Renal cortex interstitium (tissue), 11 donors: ENCODE data around the gene ZNF184. TPM values are rescaled to one million over a fixed set of nuclear protein-coding genes. Genes with fewer than 3 reads are reported as not detected.
"Not testable (repeated sequence)": the region's sequence is repeated elsewhere in the genome, so short reads cannot be mapped to it uniquely, and the experiment has no call there.

Experiments
- DNase-seq, 11 donors: peaks; one replicate each; pipeline ENCODE4 v3.0.0-alpha.2; 2013; ENCODE audit warnings: low read depth in 9 of 11, low spot score in 4 of 11; ENCODE audit errors: extremely low read depth in 1 of 11
- polyA plus RNA-seq, 3 donors: library from polyadenylated mRNA; unstranded; fragments of 120-200 nt; gene quantifications; one replicate each; pipeline ENCODE4 v1.2.1, GENCODE V29; 2013; ENCODE audit not compliant: insufficient read length in 3 of 3

ZNF184 gene
- polyA plus RNA-seq, 3 donors: 15.3 to 20.3 (median 17.7) TPM

DNA sequence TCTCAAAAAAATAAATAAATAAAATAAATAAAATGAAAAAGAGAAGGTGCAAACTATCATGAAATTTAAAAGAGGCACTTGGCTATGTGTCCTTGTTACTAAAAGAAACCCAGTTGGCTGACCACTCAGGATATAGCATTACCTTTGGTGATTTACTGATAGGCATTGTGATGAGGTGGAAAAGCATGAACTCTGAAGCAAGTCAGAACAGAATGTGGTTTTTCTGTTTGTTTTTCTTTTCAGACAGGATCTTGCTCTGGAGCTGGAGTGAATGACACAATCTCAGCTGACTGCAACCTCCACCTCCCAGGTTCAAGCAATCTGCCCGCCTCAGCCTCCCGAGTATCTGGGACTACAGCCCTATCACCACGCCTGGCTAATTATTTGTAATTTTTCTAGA lies 31.9 kb downstream of the ZNF184 start:
- no peak for DNase-seq

DNA sequence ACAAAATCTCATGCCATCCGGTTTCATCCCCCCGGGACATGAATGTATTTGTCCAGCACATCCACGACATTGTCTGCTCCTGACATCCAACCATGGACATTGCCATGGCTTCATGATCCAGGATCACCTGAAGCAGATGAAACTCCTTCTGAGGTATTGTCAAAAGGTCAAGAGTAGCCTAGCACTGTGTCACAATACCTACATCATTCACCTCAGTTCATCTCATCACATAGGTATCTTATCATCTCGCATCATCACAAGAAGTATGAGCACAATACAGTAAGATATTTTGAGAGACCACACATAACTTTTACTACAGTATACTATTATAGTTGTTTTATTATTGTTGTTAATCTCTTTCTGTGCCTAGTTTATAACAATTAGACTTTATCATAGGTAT lies 33.5 kb downstream of the ZNF184 start:
- DNase-seq: no peak

DNA sequence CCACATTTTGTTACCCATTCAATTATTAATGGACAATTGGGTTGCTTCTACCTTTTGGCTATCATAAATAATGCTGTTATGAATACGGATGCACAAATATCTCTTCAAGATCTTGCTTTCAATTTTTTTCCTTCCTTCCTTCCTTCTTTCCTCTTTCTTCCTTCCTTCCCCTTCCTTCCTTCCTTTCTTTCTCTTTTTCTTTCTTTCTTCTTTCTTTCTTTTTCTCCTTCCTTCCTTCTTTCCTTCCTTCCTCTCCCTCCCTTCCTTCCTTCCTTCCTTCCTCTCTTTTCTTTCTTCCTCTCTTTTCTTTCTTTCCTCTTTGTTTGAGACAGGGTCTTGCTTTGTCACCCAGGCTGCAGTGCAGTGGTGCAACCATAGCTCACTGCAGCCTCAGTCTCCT lies 39.2 kb downstream of the ZNF184 start:
- DNase-seq: no peak

DNA sequence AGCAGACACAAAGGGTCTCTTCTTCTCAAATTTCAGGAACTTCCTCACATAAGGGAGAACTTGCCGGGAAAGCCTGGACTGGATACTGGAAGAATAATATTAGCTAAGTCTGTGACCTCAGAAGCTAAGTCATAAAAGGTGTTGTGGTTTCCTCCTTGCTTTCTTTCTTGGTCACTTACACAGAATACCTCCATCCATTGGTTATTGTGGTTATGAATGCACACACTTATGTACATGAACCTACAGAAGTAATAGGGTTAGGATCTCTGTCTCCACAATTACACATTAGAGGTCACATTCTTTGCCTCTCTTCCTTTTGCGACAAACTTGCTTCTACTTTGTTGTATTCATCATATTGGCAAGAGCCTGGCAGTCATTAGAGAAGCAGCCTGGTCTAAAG lies 43.9 kb downstream of the ZNF184 start:
- no peak for DNase-seq

DNA sequence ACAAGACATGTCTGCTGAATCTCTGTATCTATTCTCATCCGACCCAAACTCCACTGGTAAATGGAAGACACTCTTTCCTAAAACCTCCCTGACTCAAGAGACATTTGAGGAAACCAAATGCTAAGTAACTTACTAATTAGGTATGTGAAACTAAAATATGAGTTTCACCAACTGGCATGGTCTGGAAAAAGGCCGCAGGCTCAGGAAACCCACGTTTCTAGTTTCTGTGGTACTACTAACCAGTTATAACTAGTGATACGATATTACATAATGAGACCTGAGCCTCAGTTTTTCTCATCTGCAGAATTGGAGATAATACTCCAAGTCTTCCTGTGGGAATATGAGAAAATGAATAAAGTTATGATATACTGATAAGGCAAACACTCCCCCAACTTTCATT lies 44.4 kb downstream of the ZNF184 start:
- no peak for DNase-seq

DNA sequence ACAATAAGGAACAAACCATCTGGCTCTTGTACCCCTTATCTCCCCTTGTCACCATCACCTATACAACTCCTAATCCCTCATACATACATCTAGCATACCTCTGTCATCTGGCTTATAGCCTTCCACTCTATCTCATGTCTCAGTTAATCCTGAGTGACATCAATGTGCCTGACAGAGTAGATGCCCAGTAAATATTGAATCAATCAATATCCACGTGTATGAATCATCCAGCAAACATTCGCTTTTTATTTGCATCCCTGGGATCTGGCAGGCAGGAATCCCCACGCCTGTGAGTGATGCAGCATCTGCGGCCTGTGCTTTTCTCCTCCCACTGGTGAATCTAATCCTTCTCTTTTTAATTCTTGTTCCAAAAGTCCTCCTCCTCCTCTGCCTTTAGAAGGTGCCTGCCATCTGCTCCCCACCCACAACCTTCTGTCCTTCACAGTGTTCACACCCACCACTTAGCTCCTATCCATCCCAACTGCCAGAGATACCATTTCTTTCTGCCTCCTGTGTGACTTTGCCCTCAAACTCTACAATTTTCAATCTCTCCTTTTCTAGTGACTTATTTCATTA lies 46.8 kb downstream of the ZNF184 start:
- DNase-seq: no peak

DNA sequence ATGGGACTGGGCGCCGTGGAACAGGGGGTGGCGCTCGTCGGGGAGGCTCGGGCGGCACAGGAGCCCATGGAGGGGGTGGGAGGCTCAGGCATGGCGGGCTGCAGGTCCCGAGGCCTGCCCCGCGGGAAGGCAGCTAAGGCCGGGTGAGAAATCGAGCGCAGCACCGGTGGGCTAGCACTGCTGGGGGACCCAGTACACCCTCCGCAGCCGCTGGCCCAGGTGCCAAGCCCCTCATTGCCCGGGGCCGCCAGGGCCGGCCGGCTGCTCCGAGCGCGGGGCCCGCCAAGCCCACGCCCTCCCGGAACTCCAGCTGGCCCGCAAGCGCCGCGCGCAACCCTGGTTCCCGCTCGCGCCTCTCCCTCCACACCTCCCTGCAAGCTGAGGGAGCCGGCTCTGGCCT lies 48.1 kb downstream of the ZNF184 start:
- DNase-seq: not testable (repeated sequence)

DNA sequence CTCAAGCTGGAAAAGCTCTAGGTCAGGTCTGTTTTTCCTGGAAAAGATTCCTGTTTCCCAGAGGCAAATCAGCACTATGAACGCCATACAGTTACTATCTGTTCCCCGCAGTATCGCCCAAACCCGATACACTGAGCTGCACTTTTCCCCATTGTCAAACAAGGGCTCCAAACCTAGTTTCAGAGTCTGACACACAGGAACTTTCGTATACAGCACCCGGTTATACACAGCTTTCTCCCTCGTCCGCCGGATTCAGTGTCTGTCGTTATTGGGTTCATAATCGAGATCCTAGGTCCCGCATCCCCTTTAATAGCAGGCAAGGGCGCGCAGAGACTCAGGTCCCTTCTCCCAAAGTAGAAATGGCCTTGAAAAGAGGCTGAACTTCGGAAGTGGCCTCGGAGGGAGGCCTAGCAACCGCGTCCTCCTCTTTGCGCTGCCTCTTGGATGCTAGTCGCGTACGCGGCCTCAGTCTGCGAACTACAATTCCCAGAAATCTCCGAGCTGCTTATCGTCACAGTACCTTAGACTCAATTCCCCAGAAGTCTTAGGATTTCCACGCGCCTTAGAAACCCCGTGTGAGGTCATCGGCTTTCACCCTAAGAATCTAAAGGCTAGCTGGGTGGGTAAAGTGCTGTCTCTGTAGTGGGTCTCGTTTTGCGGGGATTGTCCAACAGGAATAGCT lies 50.1 kb downstream of the ZNF184 start:
- DNase-seq: peak in 5 of 11 donors; percentile 5 to 13 (median 8)

DNA sequence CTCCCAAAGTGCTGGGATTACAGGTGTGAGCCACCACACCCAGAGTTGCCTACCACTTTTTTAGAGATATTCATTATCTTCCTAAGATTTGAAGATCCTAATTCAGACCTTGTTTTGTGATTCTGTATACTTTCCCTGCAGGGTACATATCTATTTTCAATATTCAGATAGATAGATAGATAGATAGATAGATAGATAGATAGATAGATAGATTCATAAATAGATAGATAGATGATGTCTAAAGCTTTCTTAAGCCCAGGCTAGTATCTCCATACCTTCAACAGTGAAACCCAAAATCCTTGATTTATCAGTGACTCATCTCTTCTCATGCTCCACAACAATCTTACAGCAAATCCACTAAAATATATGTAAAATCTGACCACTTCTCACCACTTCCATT lies 53.5 kb downstream of the ZNF184 start:
- DNase-seq: no peak

DNA sequence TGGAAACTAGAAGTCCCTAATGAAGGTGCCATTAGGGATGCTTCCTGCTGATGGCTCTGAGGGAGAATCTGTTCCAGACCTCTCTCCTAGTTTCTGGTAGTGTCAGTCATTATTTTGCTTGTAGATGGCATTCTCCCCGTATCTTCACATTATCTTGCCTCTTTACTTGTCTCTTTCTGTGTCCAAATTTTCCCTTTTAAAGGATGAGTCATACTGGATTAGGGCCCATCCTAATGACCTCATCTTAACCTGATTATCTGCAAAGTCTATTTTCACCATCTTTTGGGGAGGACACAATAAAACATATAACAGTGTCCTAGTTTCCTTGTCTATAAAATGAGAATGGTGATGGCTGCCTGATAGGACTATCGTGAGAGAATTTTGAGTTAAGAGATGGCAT lies 57.0 kb downstream of the ZNF184 start:
- no peak for DNase-seq

DNA sequence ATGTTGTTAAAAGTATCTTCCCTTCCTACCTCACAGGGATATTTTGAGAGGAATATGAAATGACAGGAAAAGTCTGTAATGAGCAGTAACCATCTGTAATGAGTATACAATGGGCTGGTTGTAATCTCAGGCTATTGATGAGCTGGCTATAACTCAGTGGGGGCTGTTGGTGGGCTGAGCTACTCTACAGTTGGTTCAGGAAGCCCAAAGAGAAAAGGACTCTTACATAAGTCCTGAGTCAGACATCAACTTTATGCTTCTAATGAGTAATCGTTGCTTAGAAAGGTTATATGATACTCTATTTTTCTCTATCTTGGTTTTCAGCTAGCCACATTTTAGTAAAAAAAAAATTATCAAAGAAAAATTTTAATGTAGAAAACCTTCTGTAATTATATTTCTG lies 57.9 kb downstream of the ZNF184 start:
- no peak for DNase-seq

DNA sequence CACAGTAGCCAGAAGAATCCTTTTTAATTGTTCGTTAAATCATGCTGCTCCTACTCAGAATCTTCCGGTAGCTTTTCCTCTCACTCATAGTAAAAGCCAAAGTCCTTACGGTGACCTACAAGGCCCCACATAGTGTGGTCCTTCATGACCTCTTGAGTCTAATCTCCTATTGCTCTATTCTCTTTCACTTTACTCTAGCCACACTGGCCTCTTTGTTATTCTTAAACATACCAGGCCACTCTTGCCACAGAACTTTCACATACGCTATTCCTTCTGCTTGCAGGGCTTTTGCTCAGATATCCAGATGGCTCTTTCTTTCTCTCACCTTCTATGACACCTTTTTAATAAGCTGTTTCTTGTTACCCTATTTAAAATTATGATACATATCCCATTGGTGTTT lies 58.6 kb downstream of the ZNF184 start:
- DNase-seq: no peak

DNA sequence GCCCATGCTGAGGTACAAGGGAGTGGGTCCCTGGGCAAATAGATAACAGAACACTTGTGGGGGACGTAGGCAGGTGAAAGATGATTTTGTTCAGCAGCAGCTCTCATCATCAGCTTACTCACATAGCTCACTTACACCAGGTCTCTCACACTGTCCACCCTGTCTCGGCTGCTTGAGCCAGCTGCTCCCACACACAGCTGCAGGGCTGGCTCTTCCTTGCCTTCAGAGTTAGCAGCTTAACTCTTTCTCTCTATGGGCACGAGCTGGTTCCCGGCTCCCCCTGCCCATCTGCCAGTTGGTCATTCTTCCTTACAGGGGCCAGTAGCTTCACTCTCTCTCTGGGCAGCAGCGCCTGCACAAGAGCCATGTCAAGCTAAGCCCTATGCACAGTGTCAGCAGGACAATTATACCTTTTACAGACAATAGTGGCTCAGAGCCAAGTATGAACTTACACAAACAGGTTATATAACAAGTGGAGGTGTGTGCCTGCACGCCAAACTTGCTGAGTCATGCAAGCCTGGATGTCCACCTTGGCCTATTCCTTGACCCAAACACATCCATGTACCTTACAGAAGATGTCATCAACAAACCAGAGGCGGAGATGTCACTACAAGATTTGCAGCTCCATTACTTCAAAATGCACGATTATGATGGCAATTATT lies 65.6 kb downstream of the ZNF184 start:
- no peak for DNase-seq

DNA sequence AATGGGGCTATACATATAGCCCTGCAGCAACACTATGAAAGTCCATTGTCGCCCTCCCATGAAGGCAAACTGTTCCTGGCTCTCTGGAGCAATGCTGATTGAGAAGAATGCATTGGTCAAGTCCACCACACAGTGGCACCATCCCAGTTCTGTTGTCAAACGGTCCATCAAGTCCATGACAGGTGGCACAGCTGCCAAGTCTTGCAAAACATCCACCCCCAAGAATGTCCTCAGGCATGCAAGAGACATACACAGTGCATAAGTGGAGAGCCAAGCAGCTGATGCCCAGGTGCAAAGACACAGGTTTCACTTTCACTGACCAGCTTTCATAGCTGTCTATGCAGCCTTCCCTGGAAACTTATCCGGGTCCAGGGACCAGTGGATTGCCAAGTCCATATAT lies 66.8 kb downstream of the ZNF184 start:
- no peak for DNase-seq

DNA sequence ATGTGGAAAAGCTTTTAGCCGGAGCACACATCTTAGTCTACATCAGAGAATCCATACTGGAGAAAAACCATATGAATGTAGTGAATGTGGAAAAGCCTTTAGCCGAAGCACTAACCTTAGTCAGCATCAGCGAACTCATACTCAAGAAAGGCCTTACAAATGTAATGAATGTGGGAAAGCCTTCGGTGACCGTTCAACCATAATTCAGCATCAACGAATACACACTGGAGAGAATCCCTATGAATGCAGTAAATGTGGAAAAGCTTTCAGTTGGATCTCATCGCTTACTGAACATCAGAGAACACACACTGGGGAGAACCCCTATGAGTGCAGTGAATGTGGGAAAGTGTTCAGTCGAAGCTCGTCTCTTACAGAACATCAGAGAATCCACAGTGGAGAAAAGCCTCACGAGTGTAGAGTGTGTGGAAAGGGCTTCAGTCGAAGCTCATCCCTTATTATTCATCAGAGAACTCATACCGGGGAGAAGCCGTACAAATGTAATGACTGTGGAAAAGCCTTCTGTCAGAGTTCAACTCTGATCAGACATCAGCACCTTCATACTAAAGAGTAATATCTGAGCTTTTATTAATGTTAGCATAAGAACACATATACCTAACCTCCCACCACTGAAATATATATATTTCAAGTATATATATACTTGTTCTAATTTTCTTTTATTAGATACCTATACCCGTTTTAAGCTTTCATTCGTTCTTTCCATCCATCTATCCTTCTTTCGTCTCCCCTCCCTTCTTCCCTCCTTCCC lies 71.8 kb downstream of the ZNF184 start:
- no peak for DNase-seq

Other genes with a start within 250 kb of the ZNF184 start
- under 1 TPM; 0.45 to 0.67 (median 0.49) TPM for gene PRSS16, start 225.4 kb downstream of the ZNF184 start, polyA plus RNA-seq
- gene POM121L2, start 160.8 kb downstream of the ZNF184 start, polyA plus RNA-seq: not detected
- gene ZNF391, start 84.3 kb downstream of the ZNF184 start, polyA plus RNA-seq: 10 to 100 TPM; 10.3 to 15.6 (median 12.9) TPM